OCI-LY7 (cell line): ENCODE data around the gene ATF7.

Experiments used
- EZH2phosphoT487 ChIP-seq: fragments of 200-600 bp; sonication (generic); IDR thresholded peaks from 2 replicates; pipeline ENCODE4 v1.6.1; 2018; ENCODE audit warnings: low read depth, borderline replicate concordance, mild to moderate bottlenecking, mixed run types, antibody characterized with exemption, low read length, moderate library complexity, mixed read lengths
- TF ChIP-seq, protein P1 (sequence below): fragments of 200-600 bp; sonication (generic); conservative IDR thresholded peaks from 2 replicates; pipeline ENCODE4 v1.5.1; 2014; ENCODE audit warnings: mild to moderate bottlenecking, antibody characterized with exemption, low read length, moderate library complexity, mixed read lengths

GRCh38 chr12:53551889-53552291, 74.3 kb downstream of the ATF7 start:
- TF ChIP-seq, protein P1, sequence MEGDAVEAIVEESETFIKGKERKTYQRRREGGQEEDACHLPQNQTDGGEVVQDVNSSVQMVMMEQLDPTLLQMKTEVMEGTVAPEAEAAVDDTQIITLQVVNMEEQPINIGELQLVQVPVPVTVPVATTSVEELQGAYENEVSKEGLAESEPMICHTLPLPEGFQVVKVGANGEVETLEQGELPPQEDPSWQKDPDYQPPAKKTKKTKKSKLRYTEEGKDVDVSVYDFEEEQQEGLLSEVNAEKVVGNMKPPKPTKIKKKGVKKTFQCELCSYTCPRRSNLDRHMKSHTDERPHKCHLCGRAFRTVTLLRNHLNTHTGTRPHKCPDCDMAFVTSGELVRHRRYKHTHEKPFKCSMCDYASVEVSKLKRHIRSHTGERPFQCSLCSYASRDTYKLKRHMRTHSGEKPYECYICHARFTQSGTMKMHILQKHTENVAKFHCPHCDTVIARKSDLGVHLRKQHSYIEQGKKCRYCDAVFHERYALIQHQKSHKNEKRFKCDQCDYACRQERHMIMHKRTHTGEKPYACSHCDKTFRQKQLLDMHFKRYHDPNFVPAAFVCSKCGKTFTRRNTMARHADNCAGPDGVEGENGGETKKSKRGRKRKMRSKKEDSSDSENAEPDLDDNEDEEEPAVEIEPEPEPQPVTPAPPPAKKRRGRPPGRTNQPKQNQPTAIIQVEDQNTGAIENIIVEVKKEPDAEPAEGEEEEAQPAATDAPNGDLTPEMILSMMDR = 0 out of 2 replicates have a peak, but pooled peaks have one; percentile 13
- TF ChIP-seq EZH2phosphoT487 = no peak
